ENCODE data around the gene LYL1.

- TF ChIP-seq CTCF (IDR thresholded peaks at IDR 0.05 in 2 of 3, conservative IDR thresholded peaks at IDR 0.05 in 1 of 3; ENCODE audit: insufficient read depth in 2 of 3, low read depth in 1 of 3, low read length in 3 of 3) (no peak), ZNF124 (CRISPR knock-in tag; IDR thresholded peaks at IDR 0.05) (no peak), ETV6 (IDR thresholded peaks at IDR 0.05; ENCODE audit: borderline replicate concordance in 1 of 2, low read depth in 2 of 2, low read length in 1 of 2) (no peak), ETV6 (CRISPR knock-in tag; IDR thresholded peaks at IDR 0.05; ENCODE audit: borderline replicate concordance) (no peak), C11orf30 (IDR thresholded peaks at IDR 0.05; ENCODE audit: low read depth) (no peak), MTA3 (IDR thresholded peaks at IDR 0.05; ENCODE audit: borderline replicate concordance) (no peak), MTF1 (CRISPR knock-in tag; IDR thresholded peaks at IDR 0.05; ENCODE audit: borderline replicate concordance) (no peak), SIN3A (IDR thresholded peaks at IDR 0.05; ENCODE audit: borderline replicate concordance in 2 of 2, control insufficient read depth in 1 of 2, low read depth in 2 of 2, low read length in 2 of 2) (no peak), KAT7 (CRISPR knock-in tag; IDR thresholded peaks at IDR 0.05; ENCODE audit: borderline replicate concordance) (no peak), ZNF121 (CRISPR knock-in tag; conservative IDR thresholded peaks at IDR 0.05) (no peak), ESRRA (IDR thresholded peaks at IDR 0.05; ENCODE audit: borderline replicate concordance, low read depth) (no peak), ZNF561 (CRISPR knock-in tag; conservative IDR thresholded peaks at IDR 0.05) (no peak), ZBTB26 (CRISPR knock-in tag; IDR thresholded peaks at IDR 0.05) (no peak)
- TF ChIP-seq, protein P1, sequence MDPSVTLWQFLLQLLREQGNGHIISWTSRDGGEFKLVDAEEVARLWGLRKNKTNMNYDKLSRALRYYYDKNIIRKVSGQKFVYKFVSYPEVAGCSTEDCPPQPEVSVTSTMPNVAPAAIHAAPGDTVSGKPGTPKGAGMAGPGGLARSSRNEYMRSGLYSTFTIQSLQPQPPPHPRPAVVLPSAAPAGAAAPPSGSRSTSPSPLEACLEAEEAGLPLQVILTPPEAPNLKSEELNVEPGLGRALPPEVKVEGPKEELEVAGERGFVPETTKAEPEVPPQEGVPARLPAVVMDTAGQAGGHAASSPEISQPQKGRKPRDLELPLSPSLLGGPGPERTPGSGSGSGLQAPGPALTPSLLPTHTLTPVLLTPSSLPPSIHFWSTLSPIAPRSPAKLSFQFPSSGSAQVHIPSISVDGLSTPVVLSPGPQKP (CRISPR knock-in tag; IDR thresholded peaks at IDR 0.05): no peak
Measured at GRCh38 chr19:13083627-13084026, 19.0 kb downstream of the LYL1 start.

Measured in K562 (cell line).